Endothelial cell of umbilical vein (primary cell): Measurements from ENCODE around the gene IQCE. TPM values are rescaled to one million over a fixed set of nuclear protein-coding genes. Genes with fewer than 3 reads are reported as not detected.

Experiments
- BruUV-seq: library from RNA; stranded (reverse); fragments of 400-500 nt; replicated peaks from 2 replicates; lab custom pipeline; 2021; lab: Mats Ljungman, UMichigan
- CTCF ChIA-PET: fragments of 300-600, 350-600 bp; sonication (Branson Sonifier 250); formaldehyde crosslinking; loops from one replicate; lab custom pipeline; 2021; ENCODE audit warnings: antibody characterized with exemption, inconsistent platforms; lab: Charles Lee
- POLR2A ChIA-PET: fragments of 300-600, 350-600 bp; sonication (Branson Sonifier 250); formaldehyde crosslinking; loops from one replicate; lab custom pipeline; 2021; ENCODE audit warnings: antibody characterized with exemption, inconsistent platforms; lab: Charles Lee
- DNase-seq: peaks from one replicate; pipeline ENCODE4 v3.0.0-alpha.2; 2011; ENCODE audit warnings: low read depth, low spot score
- FAIRE-seq: peaks from 2 replicates; lab custom pipeline; 2011; peaks lifted over from hg19 to GRCh38; lab: Jason Lieb, UNC
- H2AFZ ChIP-seq: 2 replicates; pipeline ENCODE4 v1.6.0; 2012; ENCODE audit warnings: low read depth, low read length, control low read depth, inconsistent platforms
- H3K27ac ChIP-seq: 2 replicates; pipeline ENCODE4 v1.5.1; 2011; ENCODE audit warnings: low read depth, mild to moderate bottlenecking, control low read depth, low read length, moderate library complexity; ENCODE audit not compliant: insufficient read depth
- H3K27me3 ChIP-seq, 2 experiments: 2 replicates each; pipeline versions ENCODE4 v1.6.0 to v1.6.1; 2011; ENCODE audit warnings: low read length in 2 of 2, mixed read lengths in 1 of 2; ENCODE audit not compliant: control insufficient read depth in 2 of 2, insufficient read depth in 2 of 2
- H3K36me3 ChIP-seq, 2 experiments: 2 replicates in 1 of 2; 3 replicates in 1 of 2; pipeline ENCODE4 v1.5.1; 2011; ENCODE audit warnings: low read length in 2 of 2, mild to moderate bottlenecking in 1 of 2, moderate library complexity in 1 of 2; ENCODE audit not compliant: control insufficient read depth in 2 of 2, insufficient read depth in 2 of 2; ENCODE audit errors: extremely low read depth in 1 of 2
- H3K4me1 ChIP-seq: 3 replicates; pipeline ENCODE4 v1.5.1; 2011; ENCODE audit warnings: mild to moderate bottlenecking, low read length; ENCODE audit not compliant: control insufficient read depth, insufficient read depth; ENCODE audit errors: extremely low read depth
- H3K4me2 ChIP-seq: 2 replicates; pipeline ENCODE4 v1.6.1; 2011; ENCODE audit warnings: low read length, control low read depth, mixed read lengths; ENCODE audit not compliant: insufficient read depth
- H3K4me3 ChIP-seq, 3 experiments: fragments of 200-600 bp in 1 of 3; sonication (generic), shearing (Covaris generic) in 1 of 3; replicated peaks in 1 of 3; 2 replicates each; pipeline ENCODE4 v1.5.1; 2011 to 2016; ENCODE audit warnings: control low read depth in 3 of 3, low read length in 3 of 3, mild to moderate bottlenecking in 2 of 3, inconsistent platforms in 1 of 3, low read depth in 1 of 3, moderate library complexity in 1 of 3; ENCODE audit not compliant: insufficient read depth in 1 of 3
- H3K79me2 ChIP-seq: 2 replicates; pipeline ENCODE4 v1.6.0; 2012; ENCODE audit warnings: low read length, inconsistent platforms; ENCODE audit not compliant: control insufficient read depth, insufficient read depth
- H3K9ac ChIP-seq: replicated peaks from 2 replicates; pipeline ENCODE3; 2011; ENCODE audit warnings: low read length, control low read depth; ENCODE audit not compliant: insufficient read depth; ENCODE audit errors: extremely low read depth
- H3K9me1 ChIP-seq: replicated peaks from 3 replicates; pipeline ENCODE4 v1.6.0; 2011; ENCODE audit warnings: mild to moderate bottlenecking, low read length; ENCODE audit not compliant: control insufficient read depth, insufficient read depth; ENCODE audit errors: extremely low read depth
- H3K9me3 ChIP-seq: replicated peaks from 2 replicates; pipeline ENCODE4 v1.5.1; 2012; ENCODE audit warnings: low read length, inconsistent platforms; ENCODE audit not compliant: control insufficient read depth, insufficient read depth
- H4K20me1 ChIP-seq: replicated peaks from 2 replicates; pipeline ENCODE3; 2011; ENCODE audit warnings: mild to moderate bottlenecking, low read length; ENCODE audit not compliant: control insufficient read depth, insufficient read depth; ENCODE audit errors: extremely low read depth
- CTCF ChIP-seq, 2 donors: IDR thresholded peaks; 1 replicate in 1 of 2; 2 replicates in 1 of 2; pipeline ENCODE4 v1.5.1; 2011; ENCODE audit warnings: low read length in 2 of 2, mild to moderate bottlenecking in 2 of 2, moderate library complexity in 2 of 2, control low read depth in 1 of 2, inconsistent platforms in 1 of 2, low read depth in 1 of 2; ENCODE audit not compliant: insufficient read depth in 1 of 2; ENCODE audit errors: extremely low read depth in 1 of 2
- EZH2 ChIP-seq: IDR thresholded peaks from 2 replicates; pipeline ENCODE4 v1.6.1; 2012; ENCODE audit warnings: borderline replicate concordance, low read depth, mild to moderate bottlenecking, moderate library complexity, low read length, inconsistent platforms; ENCODE audit not compliant: severe bottlenecking
- JUN ChIP-seq: IDR thresholded peaks from 2 replicates; pipeline ENCODE4 v1.6.1; 2011; ENCODE audit warnings: borderline replicate concordance, low read depth; ENCODE audit not compliant: insufficient read length, insufficient read depth
- MYC ChIP-seq: IDR thresholded peaks from one replicate; pipeline ENCODE4 v1.6.1; 2011; ENCODE audit warnings: mild to moderate bottlenecking, low read depth, low read length
- POLR2A ChIP-seq: IDR thresholded peaks from 2 replicates; pipeline ENCODE4 v1.6.1; 2012; ENCODE audit warnings: low read depth, mild to moderate bottlenecking, control low read depth, low read length
- POLR2AphosphoS5 ChIP-seq: IDR thresholded peaks from 2 replicates; pipeline ENCODE4 v1.6.1; 2012; ENCODE audit warnings: low read depth, mild to moderate bottlenecking, control low read depth, low read length, moderate library complexity; ENCODE audit not compliant: insufficient read depth
- dilution Hi-C: fragments of 300-500 bp; cut with MboI; formaldehyde crosslinking; loops from one replicate; pipeline ENCODE4 v1.15.0; 2019; ENCODE audit warnings: low sequenced_read_pairs; ENCODE audit not compliant: extremely low pct_ligation_motif_present
- intact Hi-C: fragments of 100-400 bp; cut with micrococcal nuclease; formaldehyde crosslinking; loops from one replicate; pipeline ENCODE4 v1.10.0; 2022
- polyA plus RNA-seq, 4 experiments: library from polyadenylated mRNA; depleted of rRNA in 3 of 4; stranded (reverse) in 3 of 4; unstranded in 1 of 4; fragments of >200 nt; gene quantifications; 2 replicates each; pipeline versions ENCODE4 v1.2.1 to v1.2.3, GENCODE V29; 2011 to 2012; ENCODE audit warnings: missing spikeins in 1 of 4
- total RNA-seq: library from RNA; stranded (reverse); gene quantifications from 2 replicates; pipeline ENCODE4 v1.2.3, GENCODE V29; 2021
- TF ChIP-seq, protein P1 (sequence below): IDR thresholded peaks from 2 replicates; pipeline ENCODE4 v1.6.1; 2011; ENCODE audit not compliant: insufficient read depth, insufficient read length

IQCE gene
- total and polyA plus RNA-seq, 2 donors (not counting 3 experiments of a cell fraction or from before 2014, with no cell fraction given): 4.9 to 14.5 TPM

DNA sequence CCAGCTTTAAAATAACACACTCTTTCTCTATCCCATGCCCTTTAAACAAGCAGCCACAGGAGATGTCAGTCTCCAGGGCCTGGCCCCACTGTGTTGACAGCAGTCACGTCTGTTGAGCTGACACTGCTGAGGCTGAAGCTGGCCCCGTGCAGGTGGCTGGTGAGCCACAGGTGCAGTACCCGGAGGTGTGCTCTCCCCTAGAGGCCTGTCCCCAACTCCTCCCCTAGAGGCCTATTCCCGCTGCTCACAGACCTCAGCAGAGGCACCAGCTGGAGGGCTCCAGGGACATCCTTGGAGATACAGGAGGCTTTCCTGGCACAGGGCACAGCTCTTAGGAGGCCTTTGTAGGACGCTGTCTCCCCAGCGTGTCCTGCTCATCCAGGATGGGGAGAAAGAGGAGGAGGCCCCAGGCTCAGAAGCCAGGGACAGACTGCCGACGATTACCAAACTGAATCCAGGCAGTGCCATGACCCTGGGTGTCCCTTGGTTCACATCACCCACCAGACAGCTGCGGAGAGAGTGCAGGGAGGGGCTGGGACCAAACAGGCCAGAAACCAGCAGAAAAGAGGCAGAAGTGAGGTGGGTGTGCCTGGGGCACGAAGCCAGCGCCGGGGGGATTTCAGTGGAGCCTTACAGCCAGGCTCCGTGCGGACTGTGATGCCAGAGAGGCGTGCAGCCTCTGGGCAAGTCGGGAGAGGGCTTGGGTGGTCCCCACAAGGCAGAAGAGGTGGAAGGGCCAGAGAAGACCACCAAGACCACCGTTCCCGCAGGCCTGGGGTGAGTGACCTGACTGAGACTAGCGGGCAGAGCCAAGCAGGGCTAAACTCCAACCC, 54.5 kb downstream of the IQCE start:
- H3K4me2 ChIP-seq: no peak overlapping the region
- no TSS peak for BruUV-seq

More for the DNA sequence above, 54.5 kb downstream of the IQCE start:
- Histone ChIP-seq H3K4me3 (no peak overlapping the region), H3K9me3 (no peaks in the 10 kb centered on the region), H2AFZ (no peak overlapping the region), H3K9ac (no peak overlapping the region), H3K36me3 (no peaks in the 10 kb centered on the region), H3K4me1 (no peaks in the 10 kb centered on the region), H3K27me3 (no peaks in the 10 kb centered on the region), H4K20me1 (no peaks in the 10 kb centered on the region), H3K27ac (no peak overlapping the region), H3K79me2 (no peaks in the 10 kb centered on the region), H3K9me1 (no peaks in the 10 kb centered on the region)
- ChIA-PET POLR2A (no interaction called here), CTCF (interaction anchor here (1.0 to 2.0 kb wide), 5 partner anchors 8 to 31 kb away, joined by 3 to 6 read pairs (median 3); no protein-coding TSS in a partner anchor)
- FAIRE-seq (no peak), DNase-seq (no peak)
- dilution Hi-C loops (no loop called here), intact Hi-C loops (no loop called here)
- no peak for TF ChIP-seq MYC
- TF ChIP-seq EZH2: no peak
- TF ChIP-seq POLR2A: no peak
- TF ChIP-seq CTCF (IDR thresholded peaks at IDR 0.05; ENCODE audit: extremely low read depth in 1 of 2, insufficient read depth in 1 of 2, low read depth in 1 of 2, low read length in 2 of 2): no peak
- TF ChIP-seq POLR2AphosphoS5: no peak
- TF ChIP-seq JUN: no peak
- TF ChIP-seq, protein P1, sequence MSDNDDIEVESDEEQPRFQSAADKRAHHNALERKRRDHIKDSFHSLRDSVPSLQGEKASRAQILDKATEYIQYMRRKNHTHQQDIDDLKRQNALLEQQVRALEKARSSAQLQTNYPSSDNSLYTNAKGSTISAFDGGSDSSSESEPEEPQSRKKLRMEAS: no peak
